HEK293 (cell line): ENCODE results near the gene PMM1.

ENCODE experiments used
- CTCF ChIP-seq: fragments of 450-650 bp; formaldehyde crosslinking; IDR thresholded peaks from 2 replicates; pipeline ENCODE4 v1.5.1; 2016; ENCODE audit warnings: missing biosample characterization, missing genetic modification characterization
- GLI4 ChIP-seq: fragments of 450-650 bp; formaldehyde crosslinking; IDR thresholded peaks from 2 replicates; pipeline ENCODE4 v1.5.1; 2016; ENCODE audit warnings: missing biosample characterization, missing genetic modification characterization
- HOXA7 ChIP-seq: sonication (generic); formaldehyde crosslinking; IDR thresholded peaks from 2 replicates; pipeline ENCODE4 v1.8.1; 2022; ENCODE audit warnings: missing genetic modification reagents, borderline replicate concordance
- YY1 ChIP-seq: fragments of 450-650 bp; formaldehyde crosslinking; IDR thresholded peaks from 2 replicates; pipeline ENCODE4 v1.5.1; 2018; ENCODE audit warnings: missing biosample characterization, missing genetic modification characterization
- ZBTB10 ChIP-seq: fragments of 450-650 bp; formaldehyde crosslinking; IDR thresholded peaks from 2 replicates; pipeline ENCODE4 v1.5.1; 2016; ENCODE audit warnings: missing biosample characterization, missing genetic modification characterization
- ZBTB20 ChIP-seq: fragments of 450-650 bp; formaldehyde crosslinking; IDR thresholded peaks from 2 replicates; pipeline ENCODE4 v1.5.1; 2016; ENCODE audit warnings: missing biosample characterization, missing genetic modification characterization
- ZNF24 ChIP-seq: fragments of 450-650 bp; formaldehyde crosslinking; IDR thresholded peaks from 2 replicates; pipeline ENCODE4 v1.5.1; 2016; ENCODE audit warnings: missing biosample characterization, missing genetic modification characterization
- ZNF530 ChIP-seq: fragments of 450-650 bp; formaldehyde crosslinking; IDR thresholded peaks from 2 replicates; pipeline ENCODE4 v1.5.1; 2016; ENCODE audit warnings: low read depth, missing biosample characterization, missing genetic modification characterization
- ZNF560 ChIP-seq: fragments of 450-650 bp; formaldehyde crosslinking; IDR thresholded peaks from 2 replicates; pipeline ENCODE4 v1.5.1; 2017; ENCODE audit warnings: missing biosample characterization, missing genetic modification characterization, borderline replicate concordance
- ZNF621 ChIP-seq: fragments of 450-650 bp; formaldehyde crosslinking; IDR thresholded peaks from 2 replicates; pipeline ENCODE4 v1.5.1; 2017; ENCODE audit warnings: missing biosample characterization, missing genetic modification characterization
- ZNF660 ChIP-seq: fragments of 450-650 bp; IDR thresholded peaks from 2 replicates; pipeline ENCODE4 v1.5.1; 2018; ENCODE audit warnings: missing biosample characterization, mild to moderate bottlenecking, missing genetic modification characterization

GRCh38 chr22:41621911-41622179 is 32.2 kb upstream of the PMM1 start:
- TF ChIP-seq CTCF (tag by site-specific recombination) (no peak), ZNF560 (tag by site-specific recombination) (no peak), ZNF530 (tag by site-specific recombination) (no peak), ZNF621 (tag by site-specific recombination) (no peak), GLI4 (no peak), ZBTB20 (tag by site-specific recombination) (no peak), YY1 (tag by site-specific recombination) (no peak), HOXA7 (no peak), ZNF24 (tag by site-specific recombination) (no peak), ZBTB10 (tag by site-specific recombination) (no peak), ZNF660 (tag by site-specific recombination) (no peak)
